Spinal cord (tissue), 10 donors: ENCODE measurements around the gene SDC4. TPM values are rescaled to one million over a fixed set of nuclear protein-coding genes. Genes with fewer than 3 reads are reported as not detected.

Experiments
- DNase-seq, 6 donors: peaks; one replicate each; pipeline versions ENCODE4 v3.0.0 to v3.0.0-alpha.2; 2013 to 2015; ENCODE audit warnings: low spot score in 6 of 6, low read depth in 4 of 6
- H3K27ac ChIP-seq: one replicate; pipeline ENCODE4 v1.5.1; 2013; ENCODE audit warnings: low read depth, low read length, control low read depth
- H3K27me3 ChIP-seq: one replicate; pipeline ENCODE4 v1.6.1; 2013; ENCODE audit warnings: low read length; ENCODE audit not compliant: control insufficient read depth, insufficient read depth
- H3K36me3 ChIP-seq: one replicate; pipeline ENCODE4 v1.6.1; 2013; ENCODE audit warnings: low read length; ENCODE audit not compliant: control insufficient read depth, insufficient read depth
- H3K4me1 ChIP-seq: one replicate; pipeline ENCODE4 v1.6.1; 2013; ENCODE audit warnings: low read length; ENCODE audit not compliant: control insufficient read depth, insufficient read depth
- H3K4me3 ChIP-seq: one replicate; pipeline ENCODE4 v1.5.1; 2013; ENCODE audit warnings: low read depth, low read length, control low read depth
- H3K9me3 ChIP-seq: one replicate; pipeline ENCODE4 v1.6.1; 2013; ENCODE audit warnings: low read length; ENCODE audit not compliant: control insufficient read depth, insufficient read depth
- WGBS: methylation state at CpG from one replicate; pipeline ENCODE4 v1.1.5; 2013; ENCODE audit warnings: missing lambda C conversion rate; ENCODE audit not compliant: insufficient coverage; 5-methylcytosine and 5-hydroxymethylcytosine counted together
- polyA plus RNA-seq, 2 donors: library from polyadenylated mRNA; unstranded; fragments of 120-200 nt; gene quantifications; one replicate each; pipeline ENCODE4 v1.2.1, GENCODE V29; 2013; ENCODE audit not compliant: insufficient read length in 2 of 2
- total RNA-seq, 2 donors: library from RNA; depleted of rRNA in 1 of 2; stranded (reverse); fragments of 120-200 nt in 1 of 2; fragments of >200 nt in 1 of 2; gene quantifications; one replicate each; pipeline versions ENCODE4 v1.2.3 to v1.2.4, GENCODE V29; 2013 to 2014
- donor health status: healthy.

The SDC4 gene
- total and polyA plus RNA-seq, 4 donors = 5.6 to 25.5 (median 11.7) TPM

- Histone ChIP-seq H3K4me3 (no peak overlapping the region), H3K9me3 (no peaks in the 10 kb centered on the region), H3K4me1 (peaks cover 21% of the 10 kb centered on the region), H3K36me3 (peaks cover 20% of the 10 kb centered on the region), H3K27me3 (no peaks in the 10 kb centered on the region), H3K27ac (no peak overlapping the region)
- DNase-seq = no peak
- 91% methylated on average over 14 of the region's 14 CpGs for WGBS
Observed at GRCh38 chr20:45374966-45375365, 26.7 kb upstream of the SDC4 start.

- 58% methylated on average over 9 of the region's 9 CpGs for WGBS
- Histone ChIP-seq H3K4me1 (peaks cover 21% of the 10 kb centered on the region), H3K4me3 (peak overlapping the region; percentile 53), H3K36me3 (peaks cover 23% of the 10 kb centered on the region), H3K27me3 (no peaks in the 10 kb centered on the region), H3K9me3 (no peaks in the 10 kb centered on the region), H3K27ac (no peak overlapping the region)
- no peak for DNase-seq
Observed at GRCh38 chr20:45374101-45374467, 25.9 kb upstream of the SDC4 start.

DNA sequence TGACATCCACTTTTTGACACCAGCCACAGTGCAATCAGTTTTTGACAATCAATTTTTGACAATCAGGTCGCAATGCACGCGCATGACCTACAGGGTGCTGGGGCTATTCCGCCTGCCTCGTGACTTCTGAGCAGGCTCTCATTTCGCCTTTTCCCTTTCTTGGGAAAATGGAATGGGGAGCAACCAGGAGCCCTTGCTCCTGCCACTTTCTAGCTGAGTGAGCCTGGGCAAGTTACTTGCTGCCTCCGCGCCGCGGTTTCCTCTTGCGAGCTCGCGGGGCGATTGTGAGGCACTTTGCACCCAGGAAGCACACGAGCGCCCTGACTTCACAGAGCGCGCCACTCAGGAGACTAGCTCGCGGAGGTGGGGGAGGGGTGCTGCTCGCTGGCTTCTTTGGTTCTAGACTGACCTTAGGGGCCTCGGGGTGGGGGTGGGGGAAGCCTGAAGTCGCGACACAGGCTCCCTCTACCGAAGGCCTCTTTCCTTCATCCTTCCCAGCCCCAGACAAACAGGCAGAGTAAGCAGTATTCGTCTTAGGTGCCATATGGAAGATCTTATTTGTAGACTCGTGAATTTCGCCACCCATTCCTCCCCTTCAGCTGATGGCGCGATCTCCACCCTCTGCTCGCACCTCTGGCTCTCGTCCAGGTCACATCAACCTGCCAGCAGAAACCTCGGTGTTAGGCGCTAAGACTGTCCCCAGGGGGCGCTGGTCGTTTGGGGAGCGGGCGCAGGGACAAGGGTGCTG, 25.3 kb upstream of the SDC4 start:
- WGBS = 19% methylated on average over 21 of the region's 38 CpGs
- DNase-seq = peak in 5 of 6 donors; percentile 35 to 91 (median 54)
- Histone ChIP-seq H3K27me3 (no peaks in the 10 kb centered on the region), H3K4me1 (peaks cover 21% of the 10 kb centered on the region), H3K27ac (peak overlapping the region; percentile 7), H3K36me3 (peaks cover 23% of the 10 kb centered on the region), H3K9me3 (no peaks in the 10 kb centered on the region), H3K4me3 (peak overlapping the region; percentile 53)

GRCh38 chr20:45372646-45373352, 24.6 kb upstream of the SDC4 start:
- H3K9me3 ChIP-seq = no peaks in the 10 kb centered on the region
- H3K27ac ChIP-seq = peak overlapping the region; percentile 7
- no peaks in the 10 kb centered on the region for H3K27me3 ChIP-seq
- H3K36me3 ChIP-seq = peaks cover 27% of the 10 kb centered on the region
- H3K4me3 ChIP-seq = peak overlapping the region; percentile 53
- 25% methylated on average over 25 of the region's 30 CpGs for WGBS
- H3K4me1 ChIP-seq = peaks cover 21% of the 10 kb centered on the region
- DNase-seq = peak in 2 of 6 donors; percentile 7 to 31

DNA sequence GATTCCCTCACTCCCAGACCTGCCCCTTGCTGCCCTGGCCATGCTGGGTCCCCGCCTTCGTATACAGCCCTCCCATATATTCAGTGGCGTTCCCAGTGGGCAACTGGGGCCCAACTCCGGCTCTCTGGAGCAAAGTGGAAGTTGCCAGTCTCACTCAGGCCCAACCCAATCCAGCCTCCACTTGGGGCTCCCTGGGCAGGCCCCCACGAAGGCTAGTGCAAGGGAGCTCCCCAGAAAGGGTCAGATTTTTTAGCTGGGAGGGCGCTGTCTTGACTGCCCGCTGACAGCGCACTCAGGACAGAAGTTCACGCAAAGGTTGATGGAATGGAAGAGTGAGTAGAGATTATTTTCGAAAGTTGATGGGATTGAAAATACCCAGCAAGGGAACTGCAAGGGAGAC, 24.0 kb upstream of the SDC4 start:
- Histone ChIP-seq H3K4me1 (peaks cover 21% of the 10 kb centered on the region), H3K27ac (no peak overlapping the region), H3K9me3 (no peaks in the 10 kb centered on the region), H3K4me3 (no peak overlapping the region), H3K27me3 (no peaks in the 10 kb centered on the region), H3K36me3 (peaks cover 29% of the 10 kb centered on the region)
- WGBS = 76% methylated on average over 10 of the region's 10 CpGs
- no peak for DNase-seq

DNA sequence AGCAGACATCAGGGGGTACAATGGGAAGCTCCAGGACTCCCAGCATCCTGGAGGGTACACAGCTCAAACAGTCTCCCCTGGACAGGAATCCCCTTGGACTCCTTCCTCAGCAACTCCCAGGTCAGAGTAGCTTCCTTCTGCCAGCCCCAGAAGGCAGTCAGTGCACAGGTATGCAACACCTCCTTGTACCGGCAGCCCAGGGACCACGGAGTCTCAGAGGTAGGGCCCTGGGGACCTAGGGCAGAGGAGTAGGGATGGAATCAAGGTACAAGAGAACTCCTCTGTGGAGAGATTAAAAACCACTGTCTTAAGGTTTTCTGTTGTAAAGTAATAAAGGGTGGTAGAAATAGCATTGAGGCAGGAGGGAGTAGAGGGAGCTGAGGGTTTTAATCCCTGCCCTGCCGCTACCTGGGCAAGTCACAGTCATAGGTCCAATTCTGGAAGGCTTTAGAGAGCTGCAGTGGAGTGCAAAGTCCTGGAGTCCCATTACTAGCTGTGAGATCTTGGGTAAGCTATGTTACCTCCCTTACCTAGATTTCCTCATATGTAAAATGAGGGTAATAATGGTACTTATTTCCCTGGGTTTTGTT, 22.4 kb upstream of the SDC4 start:
- Histone ChIP-seq H3K27me3 (no peaks in the 10 kb centered on the region), H3K4me3 (no peak overlapping the region), H3K27ac (no peak overlapping the region), H3K9me3 (no peaks in the 10 kb centered on the region), H3K4me1 (peaks cover 21% of the 10 kb centered on the region), H3K36me3 (peaks cover 39% of the 10 kb centered on the region)
- DNase-seq = no peak
- WGBS = 86% methylated on average over 2 of the region's 3 CpGs

DNA sequence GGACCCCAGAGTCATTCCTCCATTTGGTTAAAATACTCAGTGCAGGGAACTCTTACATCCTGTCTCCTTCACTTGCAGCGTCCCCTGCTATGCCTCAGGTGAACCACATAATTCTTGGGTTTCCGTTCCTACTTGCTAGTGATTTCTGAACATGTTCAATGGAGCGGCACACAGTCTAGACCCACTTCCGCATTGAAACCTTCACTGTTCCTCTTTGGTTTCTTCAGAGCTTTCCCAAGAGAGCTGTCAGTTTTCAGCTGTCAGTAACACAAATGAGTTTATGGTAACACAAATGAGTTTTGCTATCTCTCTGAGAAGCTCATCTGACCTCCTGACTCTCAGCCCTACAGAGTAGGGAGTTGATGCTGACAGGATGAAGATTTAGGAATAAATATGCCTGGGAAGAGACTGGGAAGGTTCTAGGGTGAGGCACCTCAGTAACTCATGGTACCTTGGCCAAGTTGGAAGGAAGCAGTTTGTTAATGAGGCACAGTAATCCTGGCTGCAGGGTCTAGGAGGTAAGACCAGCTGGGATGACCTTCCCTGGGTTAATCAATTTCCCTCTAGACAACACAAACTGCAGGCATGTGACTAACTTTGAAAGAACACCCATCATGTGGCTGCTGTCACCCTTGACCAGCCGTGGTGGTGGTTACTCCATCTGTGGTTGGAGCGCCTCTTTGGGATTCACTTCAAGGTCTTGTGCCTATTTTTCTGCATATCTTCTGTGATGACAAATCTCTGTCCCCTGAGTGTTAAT, 20.2 kb upstream of the SDC4 start:
- Histone ChIP-seq H3K9me3 (no peaks in the 10 kb centered on the region), H3K4me1 (peaks cover 23% of the 10 kb centered on the region), H3K36me3 (peaks cover 36% of the 10 kb centered on the region), H3K27me3 (no peaks in the 10 kb centered on the region), H3K27ac (no peak overlapping the region), H3K4me3 (no peak overlapping the region)
- DNase-seq = no peak
- WGBS = 86% methylated on average over 5 of the region's 6 CpGs

DNA sequence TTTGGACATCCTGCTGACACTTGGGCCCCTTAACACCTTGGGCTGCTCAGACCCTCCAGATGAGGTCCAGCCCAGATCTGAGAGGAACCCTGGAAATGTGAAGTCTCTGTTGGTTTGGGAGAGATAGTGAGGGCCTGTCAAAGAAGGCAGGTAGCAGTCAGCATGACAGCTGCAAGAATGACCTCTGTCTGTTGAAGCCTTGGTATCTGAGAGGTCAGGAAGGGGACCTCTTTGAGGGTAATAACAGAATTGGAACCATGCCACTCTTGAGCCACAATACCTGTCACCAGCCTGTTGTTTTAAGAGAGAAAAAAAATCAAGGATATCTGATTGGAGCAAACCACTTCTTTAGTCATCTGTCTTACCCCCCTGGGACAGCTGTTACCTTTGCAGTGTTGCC, 18.9 kb upstream of the SDC4 start:
- DNase-seq = no peak
- H3K4me1 ChIP-seq = peaks cover 15% of the 10 kb centered on the region
- no peaks in the 10 kb centered on the region for H3K9me3 ChIP-seq
- H3K4me3 ChIP-seq = no peak overlapping the region
- peaks cover 34% of the 10 kb centered on the region for H3K36me3 ChIP-seq
- H3K27me3 ChIP-seq = no peaks in the 10 kb centered on the region
- H3K27ac ChIP-seq = no peak overlapping the region

- no peak overlapping the region for H3K4me3 ChIP-seq
- no peak for DNase-seq
- H3K27me3 ChIP-seq = no peaks in the 10 kb centered on the region
- H3K4me1 ChIP-seq = peaks cover 14% of the 10 kb centered on the region
- H3K9me3 ChIP-seq = no peaks in the 10 kb centered on the region
- 91% methylated on average over 11 of the region's 11 CpGs for WGBS
- no peak overlapping the region for H3K27ac ChIP-seq
- peaks cover 32% of the 10 kb centered on the region for H3K36me3 ChIP-seq
Observed at GRCh38 chr20:45366631-45367030, 18.4 kb upstream of the SDC4 start.
